Endothelial cell of umbilical vein (primary cell): ENCODE data around the gene EFHC1. TPM values are rescaled to one million over a fixed set of nuclear protein-coding genes. Genes with fewer than 3 reads are reported as not detected.

ENCODE experiments used
- BruUV-seq: library from RNA; stranded (reverse); fragments of 400-500 nt; replicated peaks from 2 replicates; lab custom pipeline; 2021; lab: Mats Ljungman, UMichigan
- CTCF ChIA-PET: fragments of 300-600, 350-600 bp; sonication (Branson Sonifier 250); formaldehyde crosslinking; loops from one replicate; lab custom pipeline; 2021; ENCODE audit warnings: antibody characterized with exemption, inconsistent platforms; lab: Charles Lee
- POLR2A ChIA-PET: fragments of 300-600, 350-600 bp; sonication (Branson Sonifier 250); formaldehyde crosslinking; loops from one replicate; lab custom pipeline; 2021; ENCODE audit warnings: antibody characterized with exemption, inconsistent platforms; lab: Charles Lee
- DNase-seq: peaks from one replicate; pipeline ENCODE4 v3.0.0-alpha.2; 2011; ENCODE audit warnings: low read depth, low spot score
- FAIRE-seq: peaks from 2 replicates; lab custom pipeline; 2011; peaks lifted over from hg19 to GRCh38; lab: Jason Lieb, UNC
- H2AFZ ChIP-seq: 2 replicates; pipeline ENCODE4 v1.6.0; 2012; ENCODE audit warnings: low read depth, low read length, control low read depth, inconsistent platforms
- H3K27ac ChIP-seq: 2 replicates; pipeline ENCODE4 v1.5.1; 2011; ENCODE audit warnings: low read depth, mild to moderate bottlenecking, control low read depth, low read length, moderate library complexity; ENCODE audit not compliant: insufficient read depth
- H3K27me3 ChIP-seq, 2 experiments: 2 replicates each; pipeline versions ENCODE4 v1.6.0 to v1.6.1; 2011; ENCODE audit warnings: low read length in 2 of 2, mixed read lengths in 1 of 2; ENCODE audit not compliant: control insufficient read depth in 2 of 2, insufficient read depth in 2 of 2
- H3K36me3 ChIP-seq, 2 experiments: 2 replicates in 1 of 2; 3 replicates in 1 of 2; pipeline ENCODE4 v1.5.1; 2011; ENCODE audit warnings: low read length in 2 of 2, mild to moderate bottlenecking in 1 of 2, moderate library complexity in 1 of 2; ENCODE audit not compliant: control insufficient read depth in 2 of 2, insufficient read depth in 2 of 2; ENCODE audit errors: extremely low read depth in 1 of 2
- H3K4me1 ChIP-seq: 3 replicates; pipeline ENCODE4 v1.5.1; 2011; ENCODE audit warnings: mild to moderate bottlenecking, low read length; ENCODE audit not compliant: control insufficient read depth, insufficient read depth; ENCODE audit errors: extremely low read depth
- H3K4me2 ChIP-seq: 2 replicates; pipeline ENCODE4 v1.6.1; 2011; ENCODE audit warnings: low read length, control low read depth, mixed read lengths; ENCODE audit not compliant: insufficient read depth
- H3K4me3 ChIP-seq, 3 experiments: fragments of 200-600 bp in 1 of 3; sonication (generic), shearing (Covaris generic) in 1 of 3; replicated peaks in 1 of 3; 2 replicates each; pipeline ENCODE4 v1.5.1; 2011 to 2016; ENCODE audit warnings: control low read depth in 3 of 3, low read length in 3 of 3, mild to moderate bottlenecking in 2 of 3, inconsistent platforms in 1 of 3, low read depth in 1 of 3, moderate library complexity in 1 of 3; ENCODE audit not compliant: insufficient read depth in 1 of 3
- H3K79me2 ChIP-seq: 2 replicates; pipeline ENCODE4 v1.6.0; 2012; ENCODE audit warnings: low read length, inconsistent platforms; ENCODE audit not compliant: control insufficient read depth, insufficient read depth
- H3K9ac ChIP-seq: replicated peaks from 2 replicates; pipeline ENCODE3; 2011; ENCODE audit warnings: low read length, control low read depth; ENCODE audit not compliant: insufficient read depth; ENCODE audit errors: extremely low read depth
- H3K9me1 ChIP-seq: replicated peaks from 3 replicates; pipeline ENCODE4 v1.6.0; 2011; ENCODE audit warnings: mild to moderate bottlenecking, low read length; ENCODE audit not compliant: control insufficient read depth, insufficient read depth; ENCODE audit errors: extremely low read depth
- H3K9me3 ChIP-seq: replicated peaks from 2 replicates; pipeline ENCODE4 v1.5.1; 2012; ENCODE audit warnings: low read length, inconsistent platforms; ENCODE audit not compliant: control insufficient read depth, insufficient read depth
- H4K20me1 ChIP-seq: replicated peaks from 2 replicates; pipeline ENCODE3; 2011; ENCODE audit warnings: mild to moderate bottlenecking, low read length; ENCODE audit not compliant: control insufficient read depth, insufficient read depth; ENCODE audit errors: extremely low read depth
- EZH2 ChIP-seq: IDR thresholded peaks from 2 replicates; pipeline ENCODE4 v1.6.1; 2012; ENCODE audit warnings: borderline replicate concordance, low read depth, mild to moderate bottlenecking, moderate library complexity, low read length, inconsistent platforms; ENCODE audit not compliant: severe bottlenecking
- FOS ChIP-seq: IDR thresholded peaks from 2 replicates; pipeline ENCODE4 v1.6.1; 2011; ENCODE audit warnings: mild to moderate bottlenecking, low read length, moderate library complexity, borderline replicate concordance; ENCODE audit not compliant: insufficient read depth
- GATA2 ChIP-seq: IDR thresholded peaks from 2 replicates; pipeline ENCODE4 v1.7.0; 2011; ENCODE audit warnings: low read depth, mild to moderate bottlenecking, moderate library complexity, mixed read lengths, low read length; ENCODE audit not compliant: insufficient read length, insufficient read depth
- JUN ChIP-seq: IDR thresholded peaks from 2 replicates; pipeline ENCODE4 v1.6.1; 2011; ENCODE audit warnings: borderline replicate concordance, low read depth; ENCODE audit not compliant: insufficient read length, insufficient read depth
- MAX ChIP-seq: IDR thresholded peaks from 2 replicates; pipeline ENCODE4 v1.6.1; 2011; ENCODE audit not compliant: insufficient read depth, insufficient read length
- POLR2A ChIP-seq: IDR thresholded peaks from 2 replicates; pipeline ENCODE4 v1.6.1; 2012; ENCODE audit warnings: low read depth, mild to moderate bottlenecking, control low read depth, low read length
- POLR2AphosphoS5 ChIP-seq: IDR thresholded peaks from 2 replicates; pipeline ENCODE4 v1.6.1; 2012; ENCODE audit warnings: low read depth, mild to moderate bottlenecking, control low read depth, low read length, moderate library complexity; ENCODE audit not compliant: insufficient read depth
- dilution Hi-C: fragments of 300-500 bp; cut with MboI; formaldehyde crosslinking; loops from one replicate; pipeline ENCODE4 v1.15.0; 2019; ENCODE audit warnings: low sequenced_read_pairs; ENCODE audit not compliant: extremely low pct_ligation_motif_present
- intact Hi-C: fragments of 100-400 bp; cut with micrococcal nuclease; formaldehyde crosslinking; loops from one replicate; pipeline ENCODE4 v1.10.0; 2022
- polyA plus RNA-seq, 4 experiments: library from polyadenylated mRNA; depleted of rRNA in 3 of 4; stranded (reverse) in 3 of 4; unstranded in 1 of 4; fragments of >200 nt; gene quantifications; 2 replicates each; pipeline versions ENCODE4 v1.2.1 to v1.2.3, GENCODE V29; 2011 to 2012; ENCODE audit warnings: missing spikeins in 1 of 4
- total RNA-seq: library from RNA; stranded (reverse); gene quantifications from 2 replicates; pipeline ENCODE4 v1.2.3, GENCODE V29; 2021

Gene EFHC1
- total and polyA plus RNA-seq, 2 donors (not counting 3 experiments of a cell fraction or from before 2014, with no cell fraction given): 14.6 to 17.6 TPM

DNA sequence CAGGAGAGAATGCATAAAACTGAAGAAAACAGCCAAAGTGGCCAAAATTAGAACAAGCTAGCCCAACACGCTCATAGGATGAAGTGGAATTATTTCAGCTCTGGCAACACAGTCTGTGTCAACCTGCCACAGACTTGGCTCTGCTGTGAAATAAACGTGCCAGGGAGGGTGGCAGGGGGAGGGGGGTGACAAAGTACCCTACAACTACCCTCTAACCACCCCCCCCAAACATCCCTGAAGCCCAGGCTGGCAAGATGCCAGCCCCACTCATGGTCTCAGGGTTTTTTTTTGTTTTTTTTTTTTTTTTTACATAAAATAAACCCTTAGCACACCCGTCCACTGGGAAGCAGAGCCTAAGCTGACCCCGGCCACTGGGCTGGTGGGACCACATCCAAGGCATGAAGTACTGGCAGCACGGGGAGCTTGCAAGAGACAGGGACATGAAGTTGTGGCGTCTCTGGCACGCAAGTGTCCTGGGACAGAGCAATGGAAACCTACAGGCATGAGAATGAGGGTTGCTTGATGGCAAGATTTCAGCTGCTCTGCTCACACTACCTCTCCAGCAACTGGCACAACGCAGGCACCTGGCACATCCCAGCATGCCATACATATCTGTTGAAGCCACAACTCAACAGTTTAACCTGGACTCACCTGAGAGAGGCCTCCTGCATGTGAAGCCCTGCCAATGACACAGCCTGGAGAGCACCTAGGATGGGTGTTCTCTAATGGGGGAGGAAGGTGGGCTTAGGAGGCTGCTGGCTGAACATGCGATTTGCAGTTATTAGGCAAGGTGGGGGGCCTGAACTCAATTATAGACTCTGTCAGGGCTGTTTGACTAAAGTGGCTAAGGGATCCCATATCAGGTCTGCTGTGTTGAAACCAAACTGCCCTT, 80.3 kb downstream of the EFHC1 start:
- no peak for FAIRE-seq
- dilution Hi-C loops: no loop called here
- H4K20me1 ChIP-seq: no peaks in the 10 kb centered on the region
- DNase-seq: no peak
- no peaks in the 10 kb centered on the region for H3K9me1 ChIP-seq
- H3K27ac ChIP-seq: no peak overlapping the region
- TF ChIP-seq GATA2 (no peak), MAX (no peak), FOS (no peak), EZH2 (no peak), POLR2AphosphoS5 (no peak), JUN (no peak), POLR2A (no peak)
- no peak overlapping the region for H3K9ac ChIP-seq
- no peaks in the 10 kb centered on the region for H3K79me2 ChIP-seq
- no peak overlapping the region for H3K4me2 ChIP-seq
- H3K27me3 ChIP-seq: no peaks in the 10 kb centered on the region
- H2AFZ ChIP-seq: no peak overlapping the region
- H3K4me3 ChIP-seq: no peak overlapping the region
- intact Hi-C loops: loop anchor here (1.0 kb wide), 1 partner anchor 9 kb away; no protein-coding TSS in a partner anchor
- ChIA-PET POLR2A (no interaction called here), CTCF (interaction anchor here (1.5 to 2.0 kb wide), 3 partner anchors 77 to 85 kb away, joined by 4 read pairs; no protein-coding TSS in a partner anchor)
- no peaks in the 10 kb centered on the region for H3K9me3 ChIP-seq
- H3K36me3 ChIP-seq: peaks cover 6 to 36% of the 10 kb centered on the region in 2 experiments
- peaks cover 26% of the 10 kb centered on the region for H3K4me1 ChIP-seq
- BruUV-seq: no TSS peak
